Fibroblast of skin of back (primary cell): ENCODE results near the gene SBSN.

Experiments used
- DNase-seq: peaks from one replicate; pipeline ENCODE4 v3.0.0-alpha.2; 2013

SBSN gene

GRCh38 chr19:35553385-35554000 is 25.4 kb upstream of the SBSN start:
- DNase-seq, result no peak

- no peak for DNase-seq
Measured at GRCh38 chr19:35552534-35553384, 24.6 kb upstream of the SBSN start.

GRCh38 chr19:35551091-35551810 is 23.1 kb upstream of the SBSN start:
- no peak for DNase-seq

GRCh38 chr19:35549879-35550523 is 21.9 kb upstream of the SBSN start:
- no peak for DNase-seq

GRCh38 chr19:35549174-35549788 is 21.2 kb upstream of the SBSN start:
- DNase-seq, result peak; percentile 63

GRCh38 chr19:35546532-35546931 is 18.4 kb upstream of the SBSN start:
- no peak for DNase-seq

GRCh38 chr19:35545855-35546381 is 17.8 kb upstream of the SBSN start:
- DNase-seq, result peak; percentile 26

GRCh38 chr19:35545001-35545854 is 17.1 kb upstream of the SBSN start, which contains the start of gene TMEM147:
TSS of gene TMEM147 (plus strand) at chr19:35545626. CDS start at chr19:35545740, 114 bp downstream.
- DNase-seq, result peak; percentile 89

- no peak for DNase-seq
Measured at GRCh38 chr19:35544110-35544802, 16.1 kb upstream of the SBSN start.

GRCh38 chr19:35543280-35544109 is 15.4 kb upstream of the SBSN start:
- DNase-seq, result no peak

- DNase-seq, result no peak
Measured at GRCh38 chr19:35542209-35542608, 14.1 kb upstream of the SBSN start.

- no peak for DNase-seq
Measured at GRCh38 chr19:35540356-35540927, 12.3 kb upstream of the SBSN start.

GRCh38 chr19:35539850-35540249 is 11.7 kb upstream of the SBSN start:
- no peak for DNase-seq

GRCh38 chr19:35539314-35539713 is 11.2 kb upstream of the SBSN start:
- no peak for DNase-seq

- DNase-seq, result no peak
Measured at GRCh38 chr19:35534803-35535480, 6.8 kb upstream of the SBSN start.

GRCh38 chr19:35533822-35534392 is 5.8 kb upstream of the SBSN start:
- DNase-seq, result no peak

- no peak for DNase-seq
Measured at GRCh38 chr19:35533201-35533821, 5.2 kb upstream of the SBSN start, which contains the start of gene GAPDHS. TSS of gene GAPDHS (plus strand) at chr19:35533456. CDS start at chr19:35533528, 72 bp downstream.

- DNase-seq, result no peak
Measured at GRCh38 chr19:35531291-35531690, 3.2 kb upstream of the SBSN start.
